ENCODE results near the gene LSS. TPM values are rescaled to one million over a fixed set of nuclear protein-coding genes. Genes with fewer than 3 reads are reported as not detected.

The LSS gene
- total and polyA plus RNA-seq, 2 of the 8 experiments (the other 6 are each of a cell fraction or from before 2014, with no cell fraction given), result 96.1 to 123 TPM

GRCh38 chr21:46146856-46147255 lies 81.7 kb downstream of the LSS start:
- Histone ChIP-seq H4K5ac (ENCODE audit: insufficient read length, low read depth, low read length) (no peak overlapping the region), H2BK12ac (ENCODE audit: low read depth, low read length) (no peak overlapping the region), H3K4me3 (ENCODE audit: extremely low read depth in 1 of 4, insufficient read depth in 2 of 4, low read depth in 3 of 4, low read length in 4 of 4) (no peak overlapping the region), H3K4ac (replicated peaks; ENCODE audit: insufficient read length, low read depth, low read length) (no peak overlapping the region), H3K79me2 (ENCODE audit: control insufficient read depth in 1 of 2, insufficient read depth in 2 of 2, low read length in 2 of 2) (no peaks in the 10 kb centered on the region), H3K18ac (ENCODE audit: extremely low read depth, low read length) (no peak overlapping the region), H4K91ac (replicated peaks; ENCODE audit: insufficient read length, low read length) (no peak overlapping the region), H3K9ac (replicated peaks in 1 of 4; ENCODE audit: extremely low read depth in 1 of 4, low read depth in 3 of 4, low read length in 3 of 4) (no peak overlapping the region), H2BK15ac (ENCODE audit: low read length) (no peak overlapping the region), H3K79me1 (ENCODE audit: low read depth, low read length) (no peaks in the 10 kb centered on the region), H3K27ac (ENCODE audit: low read depth, low read length) (no peak overlapping the region), H3K4me2 (ENCODE audit: insufficient read depth in 1 of 2, low read depth in 2 of 2, low read length in 2 of 2) (no peak overlapping the region), H3K27me3 (replicated peaks in 1 of 4; ENCODE audit: control insufficient read depth in 3 of 4, extremely low read depth in 1 of 4, insufficient read depth in 3 of 4, low read length in 3 of 4) (peaks cover 0 to 6% (median 2%) of the 10 kb centered on the region in 4 experiments; a peak in 3 of 7 replicates), H2BK120ac (replicated peaks; ENCODE audit: low read depth, low read length) (no peak overlapping the region), H3K23ac (ENCODE audit: insufficient read length) (no peak overlapping the region), H4K20me1 (replicated peaks in 1 of 2; ENCODE audit: control insufficient read depth in 1 of 2, insufficient read depth in 2 of 2, low read length in 2 of 2) (no peaks in the 10 kb centered on the region), H3K14ac (ENCODE audit: insufficient read length) (no peak overlapping the region), H3K23me2 (ENCODE audit: low read depth, low read length) (no peaks in the 10 kb centered on the region), H2BK20ac (ENCODE audit: low read length) (no peak overlapping the region), H2AK5ac (ENCODE audit: low read depth, low read length) (no peak overlapping the region), H2BK5ac (ENCODE audit: low read depth, low read length) (no peak overlapping the region), H3K56ac (replicated peaks; ENCODE audit: insufficient read length, low read depth, low read length) (no peak overlapping the region), H2AFZ (ENCODE audit: low read length) (no peak overlapping the region), H3K4me1 (replicated peaks in 1 of 4; ENCODE audit: control insufficient read depth in 3 of 4, insufficient read depth in 4 of 4, low read length in 3 of 4) (peaks cover 0 to 8% (median 4%) of the 10 kb centered on the region in 4 experiments; a peak in 3 of 7 replicates), H3K9me3 (ENCODE audit: insufficient read depth in 2 of 2, low read depth in 1 of 2, low read length in 1 of 2) (peaks cover 0 to 8% of the 10 kb centered on the region in 2 experiments; a peak in 1 of 4 replicates), H3K36me3 (ENCODE audit: control insufficient read depth in 2 of 4, insufficient read depth in 4 of 4, low read length in 3 of 4) (no peaks in the 10 kb centered on the region; a peak in 1 of 8 replicates), H4K8ac (ENCODE audit: extremely low read depth, insufficient read depth, low read length) (no peak overlapping the region)
- CTCF ChIA-PET (ENCODE audit: partially characterized antibody), result interaction anchor here (0.6 to 1.6 kb wide), 10 partner anchors 9 to 206 kb away, joined by 3 to 6 read pairs (median 4); no protein-coding TSS in a partner anchor
- POLR2A ChIA-PET (ENCODE audit: partially characterized antibody), result no interaction called here
- FAIRE-seq (no peak), DNase-seq (ENCODE audit: low read depth in 1 of 2, low spot score in 2 of 2) (no peak)
- 81% methylated on average over 14 of the region's 14 CpGs; no CpG with 5 or more reads in 1 of the 2 experiments for WGBS, 2 experiments (ENCODE audit: extremely low coverage in 1 of 2, insufficient coverage in 1 of 2, insufficient read length in 1 of 2, insufficient replicate concordance in 2 of 2, low coverage in 1 of 2, low lambda C conversion rate in 2 of 2, missing lambda C conversion rate in 1 of 2)
- TF ChIP-seq RXRA (IDR thresholded peaks at IDR 0.05; ENCODE audit: insufficient read depth, low read depth, low read length) (no peak), HDAC6 (IDR thresholded peaks at IDR 0.05; ENCODE audit: low read depth, low read length) (no peak), SIN3A (conservative IDR thresholded peaks at IDR 0.05 in 1 of 2, IDR thresholded peaks at IDR 0.05 in 1 of 2; ENCODE audit: low read depth in 1 of 2, low read length in 2 of 2) (no peak), RNF2 (IDR thresholded peaks at IDR 0.05; ENCODE audit: borderline replicate concordance, low read depth, low read length, missing control alignments, poor library complexity, severe bottlenecking) (no peak), EGR1 (IDR thresholded peaks at IDR 0.05; ENCODE audit: borderline replicate concordance, low read depth, low read length) (no peak), SP4 (IDR thresholded peaks at IDR 0.05; ENCODE audit: low read length) (no peak), POU5F1 (IDR thresholded peaks at IDR 0.05; ENCODE audit: low read depth, low read length) (no peak), POLR2AphosphoS5 (IDR thresholded peaks at IDR 0.05; ENCODE audit: low read depth, low read length) (no peak), BRCA1 (IDR thresholded peaks at IDR 0.05; ENCODE audit: low read depth, low read length) (no peak), CHD2 (IDR thresholded peaks at IDR 0.05; ENCODE audit: low read length) (no peak)
- TF ChIP-seq, protein P1, sequence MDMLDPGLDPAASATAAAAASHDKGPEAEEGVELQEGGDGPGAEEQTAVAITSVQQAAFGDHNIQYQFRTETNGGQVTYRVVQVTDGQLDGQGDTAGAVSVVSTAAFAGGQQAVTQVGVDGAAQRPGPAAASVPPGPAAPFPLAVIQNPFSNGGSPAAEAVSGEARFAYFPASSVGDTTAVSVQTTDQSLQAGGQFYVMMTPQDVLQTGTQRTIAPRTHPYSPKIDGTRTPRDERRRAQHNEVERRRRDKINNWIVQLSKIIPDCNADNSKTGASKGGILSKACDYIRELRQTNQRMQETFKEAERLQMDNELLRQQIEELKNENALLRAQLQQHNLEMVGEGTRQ (IDR thresholded peaks at IDR 0.05; ENCODE audit: low read length), result no peak
- TF ChIP-seq, protein P2, sequence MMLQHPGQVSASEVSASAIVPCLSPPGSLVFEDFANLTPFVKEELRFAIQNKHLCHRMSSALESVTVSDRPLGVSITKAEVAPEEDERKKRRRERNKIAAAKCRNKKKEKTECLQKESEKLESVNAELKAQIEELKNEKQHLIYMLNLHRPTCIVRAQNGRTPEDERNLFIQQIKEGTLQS (IDR thresholded peaks at IDR 0.05; ENCODE audit: insufficient read depth, low read depth, low read length), result no peak

All from H1 (cell line).